Measurements from ENCODE around the gene QRFPR.
"Not testable (repeated sequence)": the region's sequence is repeated elsewhere in the genome, so short reads cannot be mapped to it uniquely, and the experiment has no call there.

Gene QRFPR

DNA sequence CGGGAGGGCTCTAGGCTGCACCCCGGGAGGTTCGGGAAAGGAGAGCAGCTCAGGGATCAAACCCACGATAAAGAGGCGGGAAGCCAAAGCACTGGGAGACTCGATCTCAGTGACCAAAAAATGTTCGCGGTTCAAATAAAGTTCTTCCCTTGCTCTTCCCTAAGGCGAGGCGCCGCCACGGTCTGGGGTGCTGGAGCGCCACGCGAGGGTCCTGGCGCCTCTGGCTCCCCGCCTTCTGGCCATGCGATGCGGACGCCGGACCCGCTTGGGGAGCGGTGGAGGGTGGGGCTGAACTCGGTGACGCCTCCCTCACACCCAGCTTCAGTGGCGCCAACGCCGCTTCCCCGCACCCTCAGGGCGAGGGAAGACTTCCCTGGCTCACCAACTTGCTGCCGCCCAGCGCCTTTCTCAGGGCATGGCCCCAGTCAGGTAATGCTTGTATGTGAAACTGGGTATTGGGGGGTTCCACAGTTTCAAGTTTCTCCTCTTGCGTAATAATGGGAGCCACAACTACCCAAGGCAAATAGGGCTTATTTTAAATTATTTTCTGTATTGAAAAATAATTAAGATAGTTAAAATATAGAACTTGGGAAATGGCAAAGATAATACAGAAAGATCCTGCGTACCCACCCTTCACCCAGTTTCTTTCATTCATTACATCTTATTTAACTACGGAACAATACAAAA lies at the start of gene QRFPR:
QRFPR (minus strand) TSS at position 243 of the 687 bp plus-strand sequence. CDS start 371 bp downstream, outside the sequence.
- no peak for DNase-seq

DNA sequence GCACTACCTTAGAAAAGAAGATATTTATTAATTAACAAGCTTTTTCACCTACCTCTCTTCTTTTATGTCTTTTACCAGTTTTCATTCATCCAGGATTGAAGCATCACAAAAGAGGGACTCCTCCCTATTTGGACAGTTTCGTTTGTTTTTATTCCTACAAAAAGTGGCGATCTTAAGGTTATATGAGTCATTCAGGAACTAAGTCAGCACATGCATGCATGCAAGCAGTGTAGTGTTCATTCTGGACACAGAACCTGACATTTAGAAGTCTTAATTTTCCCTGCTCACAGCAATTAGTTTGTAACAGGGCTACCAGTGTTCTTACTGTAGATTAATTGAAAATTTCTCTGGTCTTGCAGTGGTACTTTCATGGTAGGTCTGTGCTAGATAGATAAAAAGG lies 47.9 kb upstream of the QRFPR start:
- DNase-seq, result no peak

DNA sequence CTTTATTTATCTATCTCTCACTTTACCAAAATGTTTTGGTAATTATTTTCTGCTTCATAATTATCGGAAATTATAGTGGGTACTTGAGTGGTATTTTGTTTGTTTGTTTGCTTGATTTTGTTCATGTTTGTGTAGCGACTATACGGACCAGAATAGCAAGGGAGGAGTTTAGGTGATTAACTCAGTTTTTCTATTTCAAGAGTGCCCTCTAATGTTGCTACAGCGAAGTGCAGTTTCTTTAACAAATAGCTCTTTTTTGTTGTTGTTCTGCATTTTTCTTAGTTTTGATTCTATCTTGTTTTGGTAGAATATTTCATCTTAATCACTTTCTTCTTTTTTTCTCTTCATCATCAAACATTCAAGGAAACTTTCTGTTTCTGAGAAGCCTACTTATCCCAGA lies 40.8 kb upstream of the QRFPR start:
- no peak for DNase-seq

DNA sequence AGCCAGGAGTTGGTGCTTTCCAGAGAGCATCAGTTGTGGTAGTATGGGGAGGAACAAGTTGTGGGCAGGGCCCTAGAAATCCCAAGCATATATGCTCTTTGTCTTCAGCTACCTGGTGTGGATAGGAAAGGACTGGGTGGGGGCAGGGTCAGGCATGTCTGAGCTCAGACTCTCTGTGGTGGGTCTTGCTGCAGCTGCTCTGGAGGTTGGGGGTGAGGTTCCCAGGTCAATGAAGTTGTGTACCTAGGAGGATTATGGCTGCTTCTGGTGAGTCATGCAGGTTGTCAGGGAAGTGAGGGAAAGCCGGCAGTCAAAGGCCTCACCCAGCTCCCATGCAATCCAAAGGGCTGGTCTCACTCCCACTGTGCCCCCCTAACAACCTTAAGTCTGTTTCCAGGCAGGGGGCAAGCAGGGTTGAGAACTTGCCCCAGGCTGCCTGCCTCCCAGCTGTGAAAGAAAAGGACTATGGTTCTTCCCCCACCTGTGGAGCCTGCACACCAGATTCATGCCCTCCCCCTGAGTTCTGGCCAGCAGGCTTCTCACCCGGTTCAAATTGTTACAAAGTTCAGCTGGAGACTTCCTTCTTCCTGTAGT lies 30.4 kb upstream of the QRFPR start:
- no peak for DNase-seq

DNA sequence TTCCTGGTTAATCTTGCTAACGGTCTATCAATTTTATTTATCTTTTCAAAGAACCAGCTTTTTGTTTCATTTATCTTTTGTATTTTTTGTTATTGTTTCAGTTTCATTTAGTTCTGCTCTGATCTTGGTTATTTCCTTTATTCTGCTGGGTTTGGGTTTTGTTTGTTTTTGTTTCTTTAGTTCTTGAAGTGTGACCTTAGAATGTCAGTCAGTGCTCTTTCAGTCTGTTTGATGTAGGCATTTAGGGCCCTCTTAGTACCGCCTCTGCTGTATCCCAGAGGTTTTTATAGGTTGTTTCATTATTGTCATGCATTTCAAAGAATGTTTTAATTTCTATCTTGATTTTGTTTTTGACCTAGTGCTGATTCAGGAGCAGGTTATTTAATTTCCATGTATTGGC lies 27.7 kb upstream of the QRFPR start:
- DNase-seq, result not testable (repeated sequence)

DNA sequence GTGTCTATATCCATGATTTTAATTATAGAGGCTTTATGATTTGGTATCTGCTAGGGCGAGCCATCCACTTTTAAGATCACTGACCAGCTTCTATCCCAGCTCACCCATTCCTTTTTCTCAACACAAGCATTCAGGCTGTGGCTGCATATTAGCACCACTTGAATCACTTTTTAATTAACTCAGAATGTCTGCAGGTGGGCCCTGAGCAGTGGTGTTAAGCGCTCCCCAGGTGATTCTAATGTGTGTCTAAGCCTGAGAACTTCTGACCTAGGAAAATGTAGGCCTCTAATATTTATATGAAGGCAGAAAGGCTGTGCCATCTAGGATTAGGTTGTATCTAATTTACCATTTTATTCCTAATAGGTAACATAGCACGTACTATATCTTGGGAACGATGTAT lies 19.8 kb upstream of the QRFPR start:
- no peak for DNase-seq

DNA sequence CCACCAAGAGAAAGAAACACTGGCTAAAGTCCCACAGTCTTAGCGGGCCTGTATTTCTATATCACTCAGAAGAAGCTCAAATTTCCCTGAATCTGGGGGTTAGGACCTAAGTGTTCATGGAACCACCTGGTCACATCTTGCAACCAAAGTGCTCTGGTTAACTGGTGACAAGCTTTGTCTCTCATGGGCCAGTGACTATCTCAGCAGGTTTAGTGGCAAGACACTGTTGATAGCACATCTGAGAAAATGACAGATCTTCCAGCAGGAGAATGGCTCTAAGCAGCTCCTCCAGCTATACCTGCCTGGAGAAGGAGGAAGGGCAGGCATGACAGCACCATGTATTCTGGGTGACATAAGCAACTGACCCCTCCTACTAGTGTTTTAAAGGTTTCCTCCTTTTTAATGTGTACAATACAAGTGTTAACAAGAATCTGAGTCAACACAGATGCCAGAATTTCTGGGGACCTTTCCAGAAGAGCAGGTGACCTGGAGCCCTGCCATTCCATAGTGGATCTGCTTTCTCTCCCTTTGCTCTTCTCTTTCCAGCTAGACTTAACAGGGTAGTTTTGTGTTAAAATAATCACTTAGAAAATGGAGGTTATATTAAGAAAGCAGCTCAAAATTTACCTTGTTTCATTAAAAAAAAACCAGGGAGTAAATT lies 17.3 kb upstream of the QRFPR start:
- no peak for DNase-seq

DNA sequence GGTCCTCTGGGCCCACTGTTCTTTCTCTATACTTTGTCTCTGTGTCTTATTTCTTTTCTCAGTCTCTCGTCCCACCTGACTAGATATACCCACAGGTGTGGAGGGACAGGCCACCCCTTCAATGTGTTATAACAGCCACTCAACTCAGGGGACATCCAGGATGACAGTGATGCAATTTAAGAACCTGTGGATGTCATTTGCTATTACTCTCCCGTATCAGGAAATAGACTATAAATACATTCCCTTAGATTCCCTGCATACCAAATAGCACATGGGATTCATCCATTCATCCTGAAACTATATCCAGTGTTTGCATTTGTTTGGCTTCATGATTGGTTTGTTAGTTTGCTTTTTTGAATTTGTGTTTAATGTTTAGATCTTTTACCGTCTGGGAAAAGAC lies 16.6 kb upstream of the QRFPR start:
- no peak for DNase-seq

DNA sequence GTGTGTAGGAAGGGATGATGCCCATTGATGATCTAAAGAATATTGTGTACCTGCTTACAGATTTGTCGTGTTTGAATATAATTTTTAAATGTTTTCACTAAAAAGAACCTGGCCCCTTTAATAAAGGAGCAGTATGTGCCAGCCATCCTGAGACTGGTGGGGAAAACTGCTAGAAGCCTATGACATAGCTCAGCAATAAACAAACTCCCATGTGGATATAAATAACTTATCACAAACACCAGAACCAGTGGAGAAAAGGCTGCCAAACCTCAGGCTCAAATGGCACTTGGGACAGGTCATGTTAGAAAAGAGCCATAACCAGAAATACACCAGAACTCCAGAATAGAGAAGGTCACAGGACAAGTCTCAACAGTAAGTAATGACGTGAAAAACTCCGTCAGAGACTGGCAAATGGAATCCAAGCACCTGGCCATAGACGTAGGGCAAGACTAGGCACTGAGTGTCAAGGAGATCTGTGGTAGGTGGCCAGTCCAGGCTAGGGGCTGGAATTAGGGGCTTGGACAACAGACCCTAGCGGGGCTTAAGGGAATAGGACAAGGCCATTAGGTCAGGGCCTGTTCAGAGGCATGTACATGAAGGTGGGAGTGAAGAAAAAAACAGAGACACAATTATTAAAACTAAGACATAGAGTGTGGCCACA lies 11.7 kb upstream of the QRFPR start:
- DNase-seq, result no peak

DNA sequence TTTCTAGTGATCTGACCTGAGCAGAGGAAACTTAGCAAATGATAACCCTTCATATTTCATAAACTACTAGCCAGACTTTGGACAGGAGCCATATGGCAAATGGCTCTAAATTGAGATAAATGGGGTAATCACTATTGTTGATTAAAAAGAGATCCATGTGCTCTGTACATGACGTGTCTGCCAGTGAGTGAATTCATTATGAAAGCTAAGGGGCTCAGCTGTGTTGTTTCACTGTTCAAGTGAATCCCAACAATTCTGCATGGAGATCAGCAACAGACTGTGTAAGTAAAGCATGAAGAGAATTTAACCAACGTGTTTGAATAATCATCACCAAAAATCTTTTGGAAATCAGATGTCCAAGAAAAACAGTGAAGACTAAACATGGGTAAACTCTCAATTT lies 9.5 kb upstream of the QRFPR start:
- DNase-seq, result no peak

DNA sequence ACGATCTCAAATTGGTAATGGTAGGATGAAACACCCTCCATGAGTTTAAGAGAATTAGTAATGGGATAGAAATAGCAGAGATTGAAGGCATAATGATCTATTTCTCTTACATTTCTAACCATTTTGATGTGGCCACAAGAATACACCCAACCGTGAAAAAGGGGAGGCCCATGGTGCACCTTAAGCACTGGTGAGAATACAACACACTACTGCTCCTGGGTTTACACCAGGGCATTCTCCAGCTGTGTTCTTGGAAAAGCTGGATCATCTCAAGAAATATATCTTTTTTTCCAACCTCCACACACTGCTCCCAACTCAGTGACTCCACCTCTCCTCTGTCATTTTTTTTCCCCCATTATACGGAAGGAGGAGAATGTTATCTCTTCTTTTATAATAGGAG lies 1.5 kb downstream of the QRFPR start:
- DNase-seq, result no peak

DNA sequence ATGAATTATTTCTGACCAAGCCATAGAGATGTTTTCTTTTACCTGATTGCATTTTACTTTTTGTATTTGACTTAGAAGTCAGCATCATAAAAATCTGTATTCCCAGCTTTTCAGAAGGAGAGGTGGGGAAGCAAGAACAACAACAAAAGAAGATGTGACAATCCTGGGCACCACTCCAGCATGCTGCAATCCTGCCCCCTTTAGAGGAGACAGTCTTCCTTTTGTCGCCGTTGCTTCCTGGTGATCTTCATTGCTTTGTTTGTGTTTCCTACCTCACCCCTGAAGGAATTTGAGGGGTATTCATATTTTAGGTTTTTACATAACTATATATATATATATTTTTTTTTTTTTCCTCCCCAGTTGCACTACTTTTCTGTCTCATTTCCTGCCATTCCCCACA lies 3.7 kb downstream of the QRFPR start:
- DNase-seq, result no peak

DNA sequence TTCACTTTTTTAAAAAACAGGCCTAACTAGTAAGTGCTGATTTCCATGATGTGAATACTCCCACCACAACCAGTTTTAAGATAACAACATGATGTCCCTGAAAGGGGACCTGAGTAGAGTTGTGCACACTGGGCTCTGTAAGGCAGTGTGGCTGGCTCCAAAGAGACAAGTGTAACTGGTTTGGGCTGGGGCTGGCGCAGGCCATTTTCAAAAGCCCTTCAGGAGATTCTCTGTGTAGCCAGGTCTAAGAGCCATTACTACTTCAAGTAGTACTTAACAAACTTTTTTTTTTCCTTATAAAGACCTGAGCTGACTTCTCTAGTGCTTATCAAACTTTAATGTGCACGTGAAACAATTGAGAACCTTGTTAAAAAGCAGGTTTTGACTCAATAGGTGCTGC lies 4.3 kb downstream of the QRFPR start:
- DNase-seq, result no peak

DNA sequence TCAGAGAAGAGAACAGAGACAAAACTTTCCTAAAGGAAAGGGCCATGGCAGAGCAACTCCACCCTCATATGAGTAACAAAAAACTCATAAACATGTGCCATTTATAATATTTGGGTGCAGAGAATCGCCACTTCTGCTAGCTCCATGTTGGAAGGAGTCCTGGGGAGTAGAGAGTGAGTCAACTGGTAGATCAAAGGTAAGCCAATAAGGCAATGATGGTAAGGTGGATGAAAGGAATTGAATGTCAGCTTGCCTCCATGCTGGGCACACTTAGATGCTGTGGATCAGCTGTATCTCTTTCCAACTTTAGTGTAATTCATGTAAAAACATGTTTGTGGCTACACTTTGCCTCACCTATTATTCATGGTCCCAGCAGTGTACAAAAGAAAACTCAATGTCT lies 4.7 kb downstream of the QRFPR start:
- no peak for DNase-seq

DNA sequence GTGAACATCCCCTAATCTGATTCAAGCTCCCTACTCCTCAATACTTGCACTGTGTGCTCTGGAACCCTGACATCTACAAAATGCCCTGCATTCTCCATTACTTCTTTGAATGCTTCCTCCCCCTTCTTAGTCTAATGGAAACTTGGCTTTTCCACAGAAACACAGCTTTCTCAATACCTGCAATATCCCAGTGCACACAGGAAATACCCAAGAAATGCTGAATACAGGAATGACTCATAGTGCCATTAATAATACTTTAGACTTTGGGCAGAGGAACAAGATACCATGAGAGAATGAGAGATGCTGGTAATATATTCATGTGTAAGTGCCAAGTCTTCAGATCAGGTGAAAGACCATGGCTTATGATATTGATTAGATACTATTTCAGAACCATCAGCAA lies 5.6 kb downstream of the QRFPR start:
- DNase-seq, result no peak

DNA sequence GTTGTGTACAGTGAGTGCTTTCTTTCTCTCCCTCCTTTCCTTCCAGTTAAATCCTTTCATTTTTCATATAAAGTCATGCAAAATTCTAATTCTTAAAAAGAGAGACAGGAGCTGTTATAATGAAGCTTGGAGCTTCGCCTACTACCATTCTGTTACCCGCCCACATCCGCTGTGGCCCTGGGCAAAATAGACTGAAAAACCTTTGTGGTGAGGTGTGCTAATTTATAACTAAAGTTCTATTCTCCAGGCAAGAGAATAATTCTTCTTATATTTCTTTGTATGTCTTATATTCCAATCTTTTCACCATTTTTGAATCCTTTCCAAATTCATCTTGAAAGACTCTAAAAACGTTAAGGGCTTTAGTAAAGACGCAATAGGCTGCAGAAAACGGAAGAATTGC lies 7.0 kb downstream of the QRFPR start:
- DNase-seq, result no peak

DNA sequence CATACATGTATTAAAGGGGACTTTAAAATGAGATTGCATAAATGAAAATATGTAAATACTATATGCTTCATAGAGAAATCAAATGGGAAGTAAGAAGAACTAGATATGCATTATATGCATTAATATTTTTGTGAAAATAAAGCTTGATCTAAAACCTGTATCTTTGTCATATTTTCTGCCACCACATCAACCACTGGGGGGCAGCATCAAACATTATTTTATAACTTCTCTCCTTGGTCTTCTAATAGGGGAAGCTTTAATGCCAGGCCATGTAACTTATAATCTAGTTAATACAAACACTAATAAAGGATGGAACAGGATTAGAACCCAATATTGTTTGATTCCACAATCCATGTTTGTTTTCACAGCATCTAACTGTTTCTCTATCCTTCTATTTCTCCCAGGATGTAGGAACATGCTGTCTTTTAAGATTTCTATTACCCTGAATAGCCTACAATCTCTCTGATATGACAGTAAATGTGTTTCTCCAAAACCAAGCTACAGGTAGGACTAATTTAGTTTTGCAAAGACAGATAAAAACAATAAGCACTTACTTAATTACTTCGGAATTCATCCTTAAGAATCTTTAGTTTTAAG lies 10.0 kb downstream of the QRFPR start:
- DNase-seq, result no peak

DNA sequence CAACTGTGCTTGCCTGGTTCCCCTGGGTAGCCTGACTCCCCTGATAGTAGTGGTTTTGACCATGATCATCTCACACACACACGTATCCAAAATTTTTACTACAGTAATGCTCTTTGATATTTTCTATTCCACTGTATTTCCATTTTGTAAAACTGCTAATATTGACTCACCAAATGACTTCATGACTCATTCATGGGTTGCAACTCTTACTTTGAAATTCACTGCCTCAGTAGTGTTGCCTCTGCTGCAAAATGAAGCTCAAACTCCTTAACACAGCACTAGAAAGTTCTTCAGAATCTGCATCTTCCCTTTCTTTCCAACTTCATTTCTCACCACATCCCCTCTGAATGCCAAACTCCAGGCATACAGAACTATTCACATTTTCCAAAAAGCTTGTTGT lies 20.3 kb downstream of the QRFPR start:
- DNase-seq, result no peak

DNA sequence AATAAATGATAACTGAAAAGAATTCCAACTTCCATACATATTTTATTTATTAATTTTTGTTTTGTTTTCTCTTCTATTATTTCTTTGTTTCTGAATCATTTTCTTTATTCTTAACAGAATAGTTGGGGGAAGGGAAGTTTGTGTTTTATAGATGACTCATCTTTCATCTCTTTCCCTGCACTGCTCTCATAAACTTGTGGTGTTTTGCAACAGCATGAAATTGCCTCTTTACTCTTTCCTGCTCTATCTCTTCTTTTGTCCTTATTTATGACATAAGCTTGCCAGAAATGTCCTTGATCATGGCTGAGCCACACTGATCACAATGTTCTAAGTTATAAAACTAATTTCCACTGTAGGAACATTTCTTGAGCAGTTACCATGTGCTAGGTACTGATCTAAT lies 22.3 kb downstream of the QRFPR start:
- DNase-seq, result no peak

DNA sequence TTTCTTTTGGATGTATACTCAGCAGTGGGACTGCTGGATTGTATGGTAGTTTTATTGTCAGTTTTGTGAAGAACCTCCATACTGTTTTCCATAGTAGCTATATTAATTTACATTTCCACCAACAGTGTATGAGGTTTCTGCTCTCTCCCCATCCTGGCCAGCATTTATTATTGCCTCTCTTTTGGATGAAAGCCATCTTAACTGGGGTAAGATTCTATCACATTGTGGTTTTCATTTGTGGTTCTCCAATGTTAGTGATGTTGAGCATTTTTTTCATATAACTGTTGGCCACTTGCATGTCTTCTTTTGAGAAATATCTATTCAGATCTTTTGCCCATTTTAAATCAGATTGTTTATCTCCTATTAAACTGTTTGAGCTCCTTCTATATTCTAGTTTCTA lies 27.6 kb downstream of the QRFPR start:
- no peak for DNase-seq

DNA sequence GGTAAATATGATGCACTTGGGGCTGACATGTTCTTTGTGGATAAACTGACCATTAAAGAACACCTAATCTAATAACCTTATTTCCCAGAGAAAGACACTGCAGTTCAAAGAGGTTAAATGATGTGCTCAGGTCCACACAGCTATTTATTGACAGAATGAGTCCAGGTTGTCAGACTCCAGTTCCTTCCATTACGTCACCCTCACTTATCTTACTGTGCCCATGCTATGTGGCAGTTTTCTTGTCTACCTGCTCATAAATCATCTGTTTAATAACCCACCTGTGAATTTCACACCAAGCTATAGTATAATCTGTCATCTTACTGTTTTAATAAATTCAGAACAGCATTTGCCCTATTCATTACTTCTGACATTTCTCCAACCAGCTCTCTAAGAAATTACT lies 36.7 kb downstream of the QRFPR start:
- no peak for DNase-seq

DNA sequence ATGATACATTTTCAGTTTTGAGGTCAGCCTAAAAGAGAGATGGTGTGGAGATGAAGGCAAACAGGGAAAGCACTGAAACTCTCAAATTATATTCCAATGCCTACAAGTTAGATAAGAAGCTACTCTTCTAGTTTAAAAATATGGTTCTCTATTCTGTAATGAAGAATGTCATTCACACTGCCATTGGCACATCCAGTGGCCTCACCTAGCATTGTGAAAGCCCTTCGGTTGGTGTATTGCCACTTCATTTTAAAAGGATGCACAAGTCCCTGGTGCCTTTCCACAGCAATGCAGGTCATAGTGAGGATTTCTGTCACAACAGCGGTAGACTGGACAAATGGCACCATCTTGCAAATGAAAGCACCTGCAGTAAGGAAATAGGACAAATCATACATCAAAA lies 40.6 kb downstream of the QRFPR start:
- no peak for DNase-seq

DNA sequence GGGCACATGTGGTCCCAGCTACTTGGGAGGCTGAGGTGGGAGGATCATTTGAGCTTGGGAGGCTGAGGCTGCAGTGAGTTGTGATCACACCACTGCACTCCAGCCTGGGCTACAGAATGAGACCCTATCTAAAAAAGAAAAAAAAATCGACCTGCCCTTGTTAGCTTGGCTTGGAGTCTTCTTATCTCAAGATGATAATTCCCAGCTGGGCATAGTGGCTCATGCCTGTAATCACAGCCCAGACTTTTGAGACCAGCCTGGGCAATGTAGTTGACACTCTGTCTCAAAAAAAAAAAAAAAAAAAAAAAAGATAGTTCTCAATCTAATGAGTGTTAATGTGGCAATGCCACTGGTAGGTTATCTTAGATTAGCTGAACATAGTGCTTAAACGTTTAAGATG lies 41.0 kb downstream of the QRFPR start:
- DNase-seq, result no peak

DNA sequence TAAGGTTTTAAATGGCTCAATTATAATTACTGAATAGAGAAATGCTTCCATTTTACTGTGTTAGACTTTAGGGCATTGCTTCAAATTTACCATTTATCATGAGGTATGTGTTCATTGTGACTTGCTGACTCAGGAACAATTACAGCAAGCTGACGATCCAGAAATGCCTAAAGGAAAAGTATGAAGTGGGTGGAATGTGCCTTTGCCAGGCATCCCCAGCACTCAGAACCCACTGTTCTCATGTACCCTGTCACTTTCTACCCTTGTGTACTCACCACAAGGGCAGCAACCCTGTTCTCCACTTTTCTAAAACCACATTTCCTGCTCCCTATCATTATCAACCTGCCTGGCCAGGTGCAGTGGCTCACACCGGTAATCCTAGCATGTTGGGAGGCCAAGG lies 41.5 kb downstream of the QRFPR start:
- DNase-seq, result no peak

All from NCI-H524 treated with DMSO at 0.1 percent for 48 hours (cell line).